ENCODE results near the gene SUFU.

DNA sequence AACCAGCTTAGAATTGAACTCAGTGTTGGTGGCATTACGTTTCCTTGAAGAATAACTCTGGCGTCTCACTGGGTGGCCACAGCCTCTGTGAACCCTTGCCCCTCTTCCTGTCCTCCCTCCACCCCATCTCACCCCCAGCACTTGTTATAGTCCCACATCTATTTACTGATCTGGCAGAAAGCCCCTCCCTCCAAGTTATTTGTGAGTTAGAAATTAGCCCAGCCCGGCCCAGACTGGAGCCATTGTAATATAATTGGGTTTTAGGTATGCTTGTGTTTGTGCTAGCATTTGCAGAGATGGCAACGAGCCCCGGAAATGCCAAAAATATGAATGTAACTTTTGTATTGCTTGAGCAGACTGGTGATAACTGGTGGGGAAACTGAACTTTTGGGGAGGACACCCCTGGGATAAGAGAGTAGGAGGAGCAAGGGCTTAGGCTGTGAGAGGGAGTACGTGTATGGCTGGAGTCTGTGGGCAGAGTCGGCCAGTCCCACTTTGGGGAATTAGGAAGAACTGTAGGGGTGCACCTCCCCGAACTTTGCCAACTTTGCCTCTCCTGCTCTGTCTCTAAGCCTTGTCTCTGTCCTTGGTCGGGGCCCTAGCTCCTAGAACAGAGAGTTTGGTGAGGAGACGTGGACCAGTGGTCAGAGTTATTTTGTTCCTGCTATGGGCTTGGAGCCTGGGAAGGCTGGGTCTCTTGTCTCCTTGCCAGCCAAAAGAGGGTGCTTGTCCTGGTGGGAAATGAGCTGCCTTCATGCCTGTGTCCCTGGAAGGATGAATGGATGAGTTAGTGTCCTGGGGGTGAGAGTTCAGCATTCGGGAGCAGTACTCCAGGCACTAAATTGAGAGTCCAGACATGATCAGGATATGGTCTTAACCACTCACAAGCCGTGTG lies 121.2 kb downstream of the SUFU start:
- TF ChIP-seq, protein P1, sequence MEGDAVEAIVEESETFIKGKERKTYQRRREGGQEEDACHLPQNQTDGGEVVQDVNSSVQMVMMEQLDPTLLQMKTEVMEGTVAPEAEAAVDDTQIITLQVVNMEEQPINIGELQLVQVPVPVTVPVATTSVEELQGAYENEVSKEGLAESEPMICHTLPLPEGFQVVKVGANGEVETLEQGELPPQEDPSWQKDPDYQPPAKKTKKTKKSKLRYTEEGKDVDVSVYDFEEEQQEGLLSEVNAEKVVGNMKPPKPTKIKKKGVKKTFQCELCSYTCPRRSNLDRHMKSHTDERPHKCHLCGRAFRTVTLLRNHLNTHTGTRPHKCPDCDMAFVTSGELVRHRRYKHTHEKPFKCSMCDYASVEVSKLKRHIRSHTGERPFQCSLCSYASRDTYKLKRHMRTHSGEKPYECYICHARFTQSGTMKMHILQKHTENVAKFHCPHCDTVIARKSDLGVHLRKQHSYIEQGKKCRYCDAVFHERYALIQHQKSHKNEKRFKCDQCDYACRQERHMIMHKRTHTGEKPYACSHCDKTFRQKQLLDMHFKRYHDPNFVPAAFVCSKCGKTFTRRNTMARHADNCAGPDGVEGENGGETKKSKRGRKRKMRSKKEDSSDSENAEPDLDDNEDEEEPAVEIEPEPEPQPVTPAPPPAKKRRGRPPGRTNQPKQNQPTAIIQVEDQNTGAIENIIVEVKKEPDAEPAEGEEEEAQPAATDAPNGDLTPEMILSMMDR (IDR thresholded peaks at IDR 0.05), result no peak
- no peak for TF ChIP-seq EP300 (IDR thresholded peaks at IDR 0.05)
- no peak for TF ChIP-seq POLR2A (IDR thresholded peaks at IDR 0.05)
